HEK293 (cell line): ENCODE measurements around the gene SELENOO.
A peak's percentile ranks its signal among the peaks of the same experiment; 100 is the strongest.

ENCODE experiments used
- CTCF ChIA-PET: fragments of 350-600 bp; formaldehyde crosslinking; extraction: SDS; loops from one replicate; lab custom pipeline; 2021; ENCODE audit warnings: antibody characterized with exemption; lab: Yijun Ruan, JAX
- POLR2A ChIA-PET: fragments of 300-600 bp; formaldehyde crosslinking; extraction: SDS; loops from one replicate; lab custom pipeline; 2020; ENCODE audit warnings: antibody characterized with exemption, inconsistent platforms; lab: Yijun Ruan, JAX
- H3K27ac ChIP-seq: fragments of 200-500 bp; sonication (Bioruptor generic); 2 replicates; pipeline ENCODE4 v1.5.1; 2014; ENCODE audit warnings: low read depth, low read length, control low read depth, inconsistent platforms; ENCODE audit errors: extremely low read depth
- H3K36me3 ChIP-seq, 2 experiments: fragments of 200-500 bp in 1 of 2; sonication (Bioruptor generic) in 1 of 2; 1 replicate in 1 of 2; 2 replicates in 1 of 2; pipeline ENCODE4 v1.5.1; 2014 to 2017; ENCODE audit warnings: inconsistent platforms in 2 of 2, low read length in 2 of 2; ENCODE audit not compliant: control insufficient read depth in 2 of 2, insufficient read depth in 1 of 2
- H3K4me1 ChIP-seq: fragments of 200-500 bp; sonication (Bioruptor generic); 2 replicates; pipeline ENCODE4 v1.5.1; 2014; ENCODE audit warnings: mild to moderate bottlenecking, low read length, inconsistent platforms; ENCODE audit not compliant: control insufficient read depth, insufficient read depth
- H3K4me3 ChIP-seq: 2 replicates; pipeline ENCODE4 v1.5.1; 2011; ENCODE audit warnings: low read depth, mild to moderate bottlenecking, control low read depth, low read length, moderate library complexity
- H3K9me3 ChIP-seq: fragments of 200-500 bp; sonication (Bioruptor generic); 2 replicates; pipeline ENCODE4 v1.5.1; 2014; ENCODE audit warnings: low read depth, low read length, inconsistent platforms; ENCODE audit not compliant: control insufficient read depth, insufficient read depth
- GFI1B ChIP-seq: fragments of 450-650 bp; formaldehyde crosslinking; IDR thresholded peaks from 2 replicates; pipeline ENCODE4 v1.5.1; 2016; ENCODE audit warnings: missing biosample characterization, missing genetic modification characterization
- GLIS1 ChIP-seq: fragments of 450-650 bp; formaldehyde crosslinking; IDR thresholded peaks from 2 replicates; pipeline ENCODE4 v1.5.1; 2016; ENCODE audit warnings: missing biosample characterization, missing genetic modification characterization
- HOXA7 ChIP-seq: sonication (generic); formaldehyde crosslinking; IDR thresholded peaks from 2 replicates; pipeline ENCODE4 v1.8.1; 2022; ENCODE audit warnings: missing genetic modification reagents, borderline replicate concordance
- KLF16 ChIP-seq: fragments of 450-650 bp; formaldehyde crosslinking; IDR thresholded peaks from 2 replicates; pipeline ENCODE4 v1.5.1; 2017; ENCODE audit warnings: missing biosample characterization, missing genetic modification characterization
- KLF7 ChIP-seq: fragments of 450-650 bp; formaldehyde crosslinking; IDR thresholded peaks from 2 replicates; pipeline ENCODE4 v1.5.1; 2016; ENCODE audit warnings: missing biosample characterization, missing genetic modification characterization, borderline replicate concordance
- MYNN ChIP-seq: fragments of 450-650 bp; formaldehyde crosslinking; IDR thresholded peaks from 2 replicates; pipeline ENCODE4 v1.5.1; 2016; ENCODE audit warnings: missing biosample characterization, missing genetic modification characterization, borderline replicate concordance
- PRDM1 ChIP-seq: fragments of 450-650 bp; formaldehyde crosslinking; IDR thresholded peaks from 2 replicates; pipeline ENCODE4; 2016; ENCODE audit warnings: missing biosample characterization, missing genetic modification characterization
- ZNF138 ChIP-seq: fragments of 450-650 bp; formaldehyde crosslinking; IDR thresholded peaks from 2 replicates; pipeline ENCODE4 v1.5.1; 2016; ENCODE audit warnings: missing biosample characterization, missing genetic modification characterization, borderline replicate concordance
- ZNF184 ChIP-seq: fragments of 450-650 bp; IDR thresholded peaks from 2 replicates; pipeline ENCODE4 v1.5.1; 2018; ENCODE audit warnings: missing biosample characterization, mild to moderate bottlenecking, missing genetic modification characterization
- ZNF211 ChIP-seq: fragments of 450-650 bp; formaldehyde crosslinking; IDR thresholded peaks from 2 replicates; pipeline ENCODE4 v1.5.1; 2016; ENCODE audit warnings: low read depth, missing biosample characterization, missing genetic modification characterization
- ZNF248 ChIP-seq: fragments of 450-650 bp; formaldehyde crosslinking; IDR thresholded peaks from 2 replicates; pipeline ENCODE4 v1.5.1; 2017; ENCODE audit warnings: missing biosample characterization, missing genetic modification characterization
- ZNF398 ChIP-seq: fragments of 450-650 bp; formaldehyde crosslinking; IDR thresholded peaks from 2 replicates; pipeline ENCODE4 v1.5.1; 2017; ENCODE audit warnings: missing biosample characterization, missing genetic modification characterization
- ZNF600 ChIP-seq: fragments of 450-650 bp; formaldehyde crosslinking; IDR thresholded peaks from 2 replicates; pipeline ENCODE4 v1.5.1; 2016; ENCODE audit warnings: missing biosample characterization, missing genetic modification characterization
- ZNF629 ChIP-seq: fragments of 450-650 bp; formaldehyde crosslinking; IDR thresholded peaks from 2 replicates; pipeline ENCODE4 v1.5.1; 2017; ENCODE audit warnings: missing biosample characterization, missing genetic modification characterization
- ZNF654 ChIP-seq: fragments of 450-650 bp; formaldehyde crosslinking; IDR thresholded peaks from 2 replicates; pipeline ENCODE4 v1.5.1; 2016; ENCODE audit warnings: low read depth, missing biosample characterization, missing genetic modification characterization
- ZNF843 ChIP-seq: fragments of 450-650 bp; formaldehyde crosslinking; IDR thresholded peaks from 2 replicates; pipeline ENCODE4 v1.5.1; 2016; ENCODE audit warnings: missing biosample characterization, missing genetic modification characterization
- TF ChIP-seq, protein P1 (sequence below): fragments of 450-650 bp; formaldehyde crosslinking; IDR thresholded peaks from 2 replicates; pipeline ENCODE4 v1.5.1; 2016; ENCODE audit warnings: missing biosample characterization, missing genetic modification characterization, borderline replicate concordance
- TF ChIP-seq, protein P2 (sequence below): fragments of 450-650 bp; IDR thresholded peaks from 2 replicates; pipeline ENCODE4 v1.5.1; 2018; ENCODE audit warnings: missing biosample characterization, mild to moderate bottlenecking, missing genetic modification characterization
- TF ChIP-seq, protein P3 (sequence below): fragments of 450-650 bp; formaldehyde crosslinking; IDR thresholded peaks from 2 replicates; pipeline ENCODE4; 2016; ENCODE audit warnings: missing biosample characterization, missing genetic modification characterization

SELENOO gene

DNA sequence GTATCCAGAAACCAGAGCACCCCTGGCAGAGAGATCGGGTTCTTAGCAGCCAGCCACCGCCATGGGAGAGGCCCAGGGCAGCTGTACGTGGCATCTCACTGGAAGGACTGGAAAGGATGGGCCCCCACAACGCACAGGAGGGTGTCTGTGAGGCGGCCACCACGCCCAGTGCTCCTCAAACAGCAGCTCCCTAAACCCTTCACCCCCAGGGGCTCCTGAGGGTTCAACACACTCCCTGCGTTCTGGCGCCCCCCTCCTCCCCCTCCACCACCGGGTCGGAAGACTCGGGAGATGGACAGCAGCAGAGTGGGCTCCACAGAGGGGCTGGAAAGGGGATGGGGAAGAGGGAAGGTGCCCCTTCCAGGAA, 59.6 kb downstream of the SELENOO start:
- peak overlapping the region; percentile 59 for H3K4me3 ChIP-seq
- H3K4me1 ChIP-seq = peaks cover 11% of the 10 kb centered on the region
- TF ChIP-seq ZNF600 (tag by site-specific recombination) = peak; percentile 84
- TF ChIP-seq PRDM1 (tag by site-specific recombination) = no peak
- peak; percentile 80 for TF ChIP-seq GLIS1
- peak; percentile 8; the same call in 1 of the 2 replicates for TF ChIP-seq ZNF398 (tag by site-specific recombination)
- peaks cover 0 to 42% of the 10 kb centered on the region in 2 experiments; a peak in 2 of 3 replicates for H3K36me3 ChIP-seq
- H3K27ac ChIP-seq = peak overlapping the region; percentile 87; the same call in 1 of the 2 replicates
- POLR2A ChIA-PET = interaction anchor here (0.7 to 2.7 kb wide), 6 partner anchors 10 to 82 kb away, joined by 3 to 20 read pairs (median 4); partner anchors contain the start of genes HDAC10 and TUBGCP6
- CTCF ChIA-PET = interaction anchor here (1.4 kb wide), 1 partner anchor 9 kb away, joined by 4 read pairs; no protein-coding TSS in a partner anchor
- no peaks in the 10 kb centered on the region for H3K9me3 ChIP-seq

- Histone ChIP-seq H3K27ac (peak overlapping the region; percentile 87; the same call in 1 of the 2 replicates), H3K4me1 (peaks cover 11% of the 10 kb centered on the region), H3K36me3 (peaks cover 0 to 36% of the 10 kb centered on the region in 2 experiments; a peak in 2 of 3 replicates), H3K9me3 (no peaks in the 10 kb centered on the region), H3K4me3 (peak overlapping the region; percentile 59)
- ChIA-PET CTCF (interaction anchor here (0.5 to 2.8 kb wide), 3 partner anchors 9 to 33 kb away, joined by 3 to 10 read pairs (median 4); no protein-coding TSS in a partner anchor), POLR2A (interaction anchor here (0.7 to 2.7 kb wide), 7 partner anchors 10 to 324 kb away, joined by 3 to 20 read pairs (median 4); partner anchors contain the start of genes HDAC10 and TUBGCP6)
- no peak for TF ChIP-seq GFI1B (tag by site-specific recombination)
- TF ChIP-seq, protein P1, sequence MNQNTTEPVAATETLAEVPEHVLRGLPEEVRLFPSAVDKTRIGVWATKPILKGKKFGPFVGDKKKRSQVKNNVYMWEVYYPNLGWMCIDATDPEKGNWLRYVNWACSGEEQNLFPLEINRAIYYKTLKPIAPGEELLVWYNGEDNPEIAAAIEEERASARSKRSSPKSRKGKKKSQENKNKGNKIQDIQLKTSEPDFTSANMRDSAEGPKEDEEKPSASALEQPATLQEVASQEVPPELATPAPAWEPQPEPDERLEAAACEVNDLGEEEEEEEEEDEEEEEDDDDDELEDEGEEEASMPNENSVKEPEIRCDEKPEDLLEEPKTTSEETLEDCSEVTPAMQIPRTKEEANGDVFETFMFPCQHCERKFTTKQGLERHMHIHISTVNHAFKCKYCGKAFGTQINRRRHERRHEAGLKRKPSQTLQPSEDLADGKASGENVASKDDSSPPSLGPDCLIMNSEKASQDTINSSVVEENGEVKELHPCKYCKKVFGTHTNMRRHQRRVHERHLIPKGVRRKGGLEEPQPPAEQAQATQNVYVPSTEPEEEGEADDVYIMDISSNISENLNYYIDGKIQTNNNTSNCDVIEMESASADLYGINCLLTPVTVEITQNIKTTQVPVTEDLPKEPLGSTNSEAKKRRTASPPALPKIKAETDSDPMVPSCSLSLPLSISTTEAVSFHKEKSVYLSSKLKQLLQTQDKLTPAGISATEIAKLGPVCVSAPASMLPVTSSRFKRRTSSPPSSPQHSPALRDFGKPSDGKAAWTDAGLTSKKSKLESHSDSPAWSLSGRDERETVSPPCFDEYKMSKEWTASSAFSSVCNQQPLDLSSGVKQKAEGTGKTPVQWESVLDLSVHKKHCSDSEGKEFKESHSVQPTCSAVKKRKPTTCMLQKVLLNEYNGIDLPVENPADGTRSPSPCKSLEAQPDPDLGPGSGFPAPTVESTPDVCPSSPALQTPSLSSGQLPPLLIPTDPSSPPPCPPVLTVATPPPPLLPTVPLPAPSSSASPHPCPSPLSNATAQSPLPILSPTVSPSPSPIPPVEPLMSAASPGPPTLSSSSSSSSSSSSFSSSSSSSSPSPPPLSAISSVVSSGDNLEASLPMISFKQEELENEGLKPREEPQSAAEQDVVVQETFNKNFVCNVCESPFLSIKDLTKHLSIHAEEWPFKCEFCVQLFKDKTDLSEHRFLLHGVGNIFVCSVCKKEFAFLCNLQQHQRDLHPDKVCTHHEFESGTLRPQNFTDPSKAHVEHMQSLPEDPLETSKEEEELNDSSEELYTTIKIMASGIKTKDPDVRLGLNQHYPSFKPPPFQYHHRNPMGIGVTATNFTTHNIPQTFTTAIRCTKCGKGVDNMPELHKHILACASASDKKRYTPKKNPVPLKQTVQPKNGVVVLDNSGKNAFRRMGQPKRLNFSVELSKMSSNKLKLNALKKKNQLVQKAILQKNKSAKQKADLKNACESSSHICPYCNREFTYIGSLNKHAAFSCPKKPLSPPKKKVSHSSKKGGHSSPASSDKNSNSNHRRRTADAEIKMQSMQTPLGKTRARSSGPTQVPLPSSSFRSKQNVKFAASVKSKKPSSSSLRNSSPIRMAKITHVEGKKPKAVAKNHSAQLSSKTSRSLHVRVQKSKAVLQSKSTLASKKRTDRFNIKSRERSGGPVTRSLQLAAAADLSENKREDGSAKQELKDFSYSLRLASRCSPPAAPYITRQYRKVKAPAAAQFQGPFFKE = no peak
- no peak for TF ChIP-seq ZNF211 (tag by site-specific recombination)
- no peak; the same call in 1 of the 2 replicates for TF ChIP-seq ZNF629
- TF ChIP-seq MYNN (tag by site-specific recombination) = no peak
- no peak for TF ChIP-seq HOXA7 (CRISPR knock-in tag)
- TF ChIP-seq ZNF138 (tag by site-specific recombination) = no peak
- TF ChIP-seq ZNF654 = no peak
- TF ChIP-seq KLF16 (tag by site-specific recombination) = peak; percentile 36; the same call in 1 of the 2 replicates
- TF ChIP-seq, protein P2, sequence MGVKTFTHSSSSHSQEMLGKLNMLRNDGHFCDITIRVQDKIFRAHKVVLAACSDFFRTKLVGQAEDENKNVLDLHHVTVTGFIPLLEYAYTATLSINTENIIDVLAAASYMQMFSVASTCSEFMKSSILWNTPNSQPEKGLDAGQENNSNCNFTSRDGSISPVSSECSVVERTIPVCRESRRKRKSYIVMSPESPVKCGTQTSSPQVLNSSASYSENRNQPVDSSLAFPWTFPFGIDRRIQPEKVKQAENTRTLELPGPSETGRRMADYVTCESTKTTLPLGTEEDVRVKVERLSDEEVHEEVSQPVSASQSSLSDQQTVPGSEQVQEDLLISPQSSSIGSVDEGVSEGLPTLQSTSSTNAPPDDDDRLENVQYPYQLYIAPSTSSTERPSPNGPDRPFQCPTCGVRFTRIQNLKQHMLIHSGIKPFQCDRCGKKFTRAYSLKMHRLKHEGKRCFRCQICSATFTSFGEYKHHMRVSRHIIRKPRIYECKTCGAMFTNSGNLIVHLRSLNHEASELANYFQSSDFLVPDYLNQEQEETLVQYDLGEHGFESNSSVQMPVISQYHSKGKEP (tag by site-specific recombination) = no peak
- TF ChIP-seq ZNF248 (tag by site-specific recombination) = no peak
- no peak for TF ChIP-seq ZNF184
- TF ChIP-seq KLF7 (tag by site-specific recombination) = no peak
- TF ChIP-seq ZNF843 (tag by site-specific recombination) = no peak
- TF ChIP-seq, protein P3, sequence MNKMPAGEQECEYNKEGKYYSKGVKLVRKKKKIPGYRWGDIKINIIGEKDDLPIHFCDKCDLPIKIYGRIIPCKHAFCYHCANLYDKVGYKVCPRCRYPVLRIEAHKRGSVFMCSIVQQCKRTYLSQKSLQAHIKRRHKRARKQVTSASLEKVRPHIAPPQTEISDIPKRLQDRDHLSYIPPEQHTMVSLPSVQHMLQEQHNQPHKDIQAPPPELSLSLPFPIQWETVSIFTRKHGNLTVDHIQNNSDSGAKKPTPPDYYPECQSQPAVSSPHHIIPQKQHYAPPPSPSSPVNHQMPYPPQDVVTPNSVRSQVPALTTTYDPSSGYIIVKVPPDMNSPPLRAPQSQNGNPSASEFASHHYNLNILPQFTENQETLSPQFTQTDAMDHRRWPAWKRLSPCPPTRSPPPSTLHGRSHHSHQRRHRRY = no peak
Measured at GRCh38 chr22:50260801-50261614, 60.2 kb downstream of the SELENOO start.
